HG03571 (cell line): Measurements from ENCODE around the gene KCNK18.

ENCODE experiments used
- ATAC-seq: cut with Tn5 transposase; IDR thresholded peaks from one replicate; pipeline ENCODE4 v1.9.1; 2021; ENCODE audit not compliant: unreplicated experiment

Gene KCNK18

GRCh38 chr10:117249493-117250093 is 52.3 kb downstream of the KCNK18 start:
- ATAC-seq: no peak

GRCh38 chr10:117250411-117250810 is 53.1 kb downstream of the KCNK18 start:
- ATAC-seq: no peak

GRCh38 chr10:117253908-117254307 is 56.6 kb downstream of the KCNK18 start:
- ATAC-seq: no peak

- ATAC-seq: no peak
These were observed 57.0 kb downstream of the KCNK18 start for GRCh38 chr10:117254338-117254737.

GRCh38 chr10:117254774-117255735 is 57.8 kb downstream of the KCNK18 start:
- ATAC-seq: no peak

GRCh38 chr10:117255835-117256460 is 58.7 kb downstream of the KCNK18 start:
- ATAC-seq: no peak

GRCh38 chr10:117256910-117257309 is 59.6 kb downstream of the KCNK18 start:
- ATAC-seq: no peak

GRCh38 chr10:117257721-117258120 is 60.4 kb downstream of the KCNK18 start:
- ATAC-seq: no peak

GRCh38 chr10:117259279-117259678 is 62.0 kb downstream of the KCNK18 start:
- no peak for ATAC-seq
